CD4-positive, alpha-beta T cell treated with Interleukin-21 for 1 hour (primary cell): ENCODE data around the gene PRIM2.
A peak's percentile ranks its signal among the peaks of the same experiment; 100 is the strongest.
"Not testable (repeated sequence)": the region's sequence is repeated elsewhere in the genome, so short reads cannot be mapped to it uniquely, and the experiment has no call there.

Source experiments
- DNase-seq: peaks from one replicate; pipeline ENCODE4 v3.0.0-alpha.2; 2020

PRIM2 gene

DNA sequence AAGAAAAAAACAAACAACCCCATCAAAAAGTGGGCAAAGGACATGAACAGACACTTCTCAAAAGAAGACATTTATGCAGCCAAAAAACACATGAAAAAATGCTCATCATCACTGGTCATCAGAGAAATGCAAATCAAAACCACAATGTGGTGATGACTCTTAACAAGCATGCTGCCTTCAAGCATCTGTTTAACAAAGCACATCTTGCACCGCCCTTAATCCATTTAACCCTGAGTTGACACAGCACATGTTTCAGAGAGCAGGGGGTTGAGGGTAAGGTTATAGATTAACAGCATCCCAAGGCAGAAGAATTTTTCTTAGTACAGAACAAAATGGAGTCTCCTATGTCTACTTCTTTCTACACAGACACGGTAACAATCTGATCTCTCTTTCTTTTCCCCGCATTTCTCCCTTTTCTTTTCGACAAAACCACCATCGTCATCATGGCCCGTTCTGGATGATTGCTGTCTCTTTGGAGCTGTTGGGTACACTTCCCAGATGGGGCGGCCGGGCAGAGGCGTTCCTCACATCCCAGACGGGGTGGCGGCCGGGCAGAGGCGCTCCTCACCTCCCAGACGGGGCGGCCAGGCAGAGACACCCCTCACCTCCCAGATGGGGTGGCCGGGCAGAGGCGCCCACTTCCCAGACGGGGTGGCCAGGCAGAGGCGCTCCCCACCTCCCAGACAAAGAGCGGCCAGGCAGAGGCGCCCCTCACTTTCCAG lies 7.2 kb upstream of the PRIM2 start:
- DNase-seq = not testable (repeated sequence)

- DNase-seq = no peak
Observed at GRCh38 chr6:57310817-57311157, 6.6 kb upstream of the PRIM2 start.

- not testable (repeated sequence) for DNase-seq
Observed at GRCh38 chr6:57311300-57312003, 6.0 kb upstream of the PRIM2 start.

GRCh38 chr6:57312004-57312345 lies 5.5 kb upstream of the PRIM2 start:
- DNase-seq = no peak

DNA sequence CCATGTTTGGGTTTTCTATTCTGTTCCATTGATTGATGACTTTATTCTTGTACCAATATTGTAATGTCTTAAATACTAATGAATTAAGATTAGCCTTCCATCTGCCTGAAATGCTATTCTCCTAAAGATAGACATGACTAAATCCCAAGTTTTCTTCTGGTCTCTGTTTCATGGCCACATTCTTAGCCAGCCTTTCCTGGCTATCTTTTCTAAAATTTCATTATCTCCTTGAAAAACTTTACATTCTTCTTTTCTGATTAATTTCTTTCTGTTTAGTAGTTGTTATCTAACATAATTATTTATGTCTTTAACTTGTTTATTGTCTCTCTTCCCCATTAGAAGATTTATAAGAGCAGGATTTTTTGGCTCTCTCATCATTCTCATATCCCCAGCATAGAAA lies 4.4 kb upstream of the PRIM2 start:
- no peak for DNase-seq

DNA sequence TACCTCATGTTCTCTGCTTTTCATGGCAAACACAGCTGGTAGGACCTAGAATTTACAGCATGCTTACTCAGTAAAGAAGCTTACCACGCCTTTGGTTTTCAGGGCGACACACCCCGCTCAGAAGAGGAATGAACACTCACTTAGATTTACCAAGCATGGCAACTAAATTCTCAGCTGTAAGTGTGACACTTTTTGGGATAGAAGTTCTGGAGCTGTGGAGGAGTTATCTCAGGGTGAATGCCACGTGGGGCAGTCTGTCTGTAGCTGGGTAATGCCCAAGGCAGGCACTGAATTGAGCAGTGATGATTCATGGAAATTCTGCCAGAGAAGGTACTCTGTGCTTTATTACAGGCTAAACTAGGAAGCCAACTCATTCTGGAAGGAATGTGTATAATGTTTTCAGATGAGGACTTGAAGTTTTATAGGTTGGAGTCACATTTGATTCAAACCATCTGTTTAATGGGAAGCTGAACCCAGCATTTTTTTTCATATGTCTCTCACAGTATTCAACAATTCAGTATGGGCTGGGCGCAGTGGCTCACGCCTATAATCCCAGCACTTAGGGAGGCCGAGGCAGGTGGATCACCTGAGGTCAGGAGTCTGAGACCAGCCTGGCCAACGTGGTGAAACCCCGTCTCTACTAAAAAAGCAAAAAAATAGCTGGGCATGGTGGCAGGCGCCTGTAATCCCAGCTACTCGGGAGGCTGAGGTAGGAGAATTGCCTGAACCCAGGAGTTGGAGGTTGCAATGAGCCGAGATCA lies 3.5 kb upstream of the PRIM2 start:
- no peak for DNase-seq

DNA sequence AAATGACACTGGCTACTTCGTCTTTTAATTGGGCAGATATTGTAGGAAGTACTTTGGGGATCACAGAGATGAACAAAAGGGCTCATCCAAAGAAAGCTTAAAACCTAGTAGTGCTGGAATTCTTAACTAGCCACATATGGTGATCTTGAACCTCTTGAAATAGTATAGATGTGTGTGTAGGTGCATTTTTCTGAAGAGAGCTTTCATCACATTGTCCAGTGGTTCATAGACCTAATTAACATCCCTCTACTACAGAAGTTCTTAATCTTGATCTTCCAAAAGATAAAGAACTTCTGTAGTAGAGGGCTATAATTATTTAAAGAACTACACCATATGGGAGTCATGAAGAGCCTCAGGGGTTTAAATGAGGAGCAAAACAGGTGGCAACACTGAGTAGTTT lies 2.3 kb upstream of the PRIM2 start:
- DNase-seq = no peak

- no peak for DNase-seq
Observed at GRCh38 chr6:57315851-57316250, 1.6 kb upstream of the PRIM2 start.

GRCh38 chr6:57316581-57317059 lies 810 bp upstream of the PRIM2 start:
- peak; percentile 80 for DNase-seq

GRCh38 chr6:57324538-57324937 lies 7.1 kb downstream of the PRIM2 start:
- peak; percentile 43 for DNase-seq

DNA sequence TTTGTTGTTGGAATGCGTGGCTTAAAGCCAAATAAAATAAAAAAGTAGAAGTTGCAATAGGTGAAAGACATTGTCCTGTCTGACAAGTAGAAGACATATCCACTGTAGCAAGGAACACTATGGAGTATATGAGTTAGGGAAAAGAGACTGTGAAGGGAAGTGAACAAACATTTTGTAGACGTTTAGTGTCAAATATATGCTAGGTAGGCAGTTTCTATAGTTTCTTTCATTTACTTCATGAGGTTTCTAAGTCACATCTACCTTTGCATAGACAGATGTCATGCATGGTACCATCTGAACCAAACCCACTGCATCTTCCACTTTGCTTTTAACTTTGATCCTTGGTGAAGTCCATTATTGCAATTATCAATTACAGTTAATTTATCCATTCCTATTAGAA lies 9.9 kb downstream of the PRIM2 start:
- DNase-seq = no peak

DNA sequence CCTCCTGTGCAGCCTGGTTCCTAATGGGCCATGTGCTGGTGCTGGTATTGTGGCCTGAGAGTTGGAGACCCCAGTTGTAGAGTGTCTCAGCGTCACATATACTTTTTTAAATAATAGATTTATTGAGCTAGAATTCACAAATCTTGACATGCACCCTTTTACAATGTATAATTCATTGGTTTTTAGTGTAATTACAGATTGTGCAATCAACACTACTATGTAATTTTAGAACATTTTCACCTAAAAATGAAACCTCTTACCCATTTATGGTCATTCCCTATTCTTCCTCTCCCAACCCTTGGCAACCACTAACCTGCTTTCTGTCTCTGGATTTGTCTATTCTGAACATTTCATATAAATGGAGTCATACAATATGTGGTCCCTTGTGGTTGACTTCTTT lies 10.6 kb downstream of the PRIM2 start:
- DNase-seq = no peak

DNA sequence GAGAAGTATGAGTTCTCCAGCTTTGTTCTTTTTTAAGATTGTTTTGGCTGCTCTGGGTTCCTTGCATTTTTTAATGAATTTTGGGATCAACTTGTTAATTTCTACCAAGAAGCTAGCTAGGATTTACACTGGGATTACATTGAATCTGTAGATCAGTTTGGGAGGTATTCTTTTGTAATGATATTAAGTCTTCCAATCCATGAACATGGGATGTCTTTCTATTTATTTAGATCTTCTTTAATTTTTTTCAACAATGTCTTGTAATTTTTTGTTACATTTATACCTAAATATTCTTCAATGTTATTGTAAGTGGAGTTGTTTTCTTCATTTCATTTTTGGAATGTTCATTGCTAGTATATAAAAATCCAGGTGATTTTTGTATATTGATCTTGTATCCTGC lies 12.5 kb downstream of the PRIM2 start:
- DNase-seq = no peak

- no peak for DNase-seq
Observed at GRCh38 chr6:57342148-57342669, 24.8 kb downstream of the PRIM2 start.

GRCh38 chr6:57343342-57343741 lies 25.9 kb downstream of the PRIM2 start:
- not testable (repeated sequence) for DNase-seq

DNA sequence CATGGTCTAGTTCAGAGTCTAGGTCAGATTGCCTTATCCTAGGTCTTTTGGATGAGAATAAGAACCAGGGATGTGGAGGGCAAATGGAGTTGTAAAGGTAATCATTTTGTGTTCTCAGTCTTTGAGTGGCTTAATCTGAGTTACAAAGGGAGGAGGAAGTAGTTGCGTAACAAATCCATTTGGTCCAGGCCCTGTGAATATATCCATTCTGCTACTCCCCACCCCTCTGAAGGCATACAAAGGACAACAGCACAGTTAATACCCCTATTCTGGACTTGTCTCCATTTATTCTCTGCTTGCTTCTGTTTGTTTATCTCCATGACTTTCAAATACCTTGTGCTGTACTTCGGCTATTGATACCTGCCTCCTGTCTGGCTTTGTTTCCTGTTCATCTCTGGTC lies 29.3 kb downstream of the PRIM2 start:
- not testable (repeated sequence) for DNase-seq

DNA sequence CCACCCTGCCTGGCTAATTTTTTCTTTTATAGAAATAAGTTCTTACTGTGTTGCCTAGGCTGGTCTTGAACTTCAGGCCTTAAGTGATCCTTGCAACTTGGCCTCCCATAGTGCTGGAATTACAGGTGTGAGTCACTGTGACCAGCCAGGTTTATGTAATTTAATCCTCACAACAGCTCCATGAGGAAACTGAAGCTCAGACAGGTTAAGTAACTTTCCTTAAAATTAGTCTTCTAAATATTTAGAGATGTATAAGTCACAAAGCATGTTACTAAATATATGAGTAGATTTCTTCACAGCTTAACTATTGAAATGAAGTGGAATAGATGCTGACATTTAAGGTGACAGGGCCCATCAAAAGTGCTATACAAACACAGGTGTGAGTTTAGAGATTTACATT lies 30.2 kb downstream of the PRIM2 start:
- DNase-seq = not testable (repeated sequence)

DNA sequence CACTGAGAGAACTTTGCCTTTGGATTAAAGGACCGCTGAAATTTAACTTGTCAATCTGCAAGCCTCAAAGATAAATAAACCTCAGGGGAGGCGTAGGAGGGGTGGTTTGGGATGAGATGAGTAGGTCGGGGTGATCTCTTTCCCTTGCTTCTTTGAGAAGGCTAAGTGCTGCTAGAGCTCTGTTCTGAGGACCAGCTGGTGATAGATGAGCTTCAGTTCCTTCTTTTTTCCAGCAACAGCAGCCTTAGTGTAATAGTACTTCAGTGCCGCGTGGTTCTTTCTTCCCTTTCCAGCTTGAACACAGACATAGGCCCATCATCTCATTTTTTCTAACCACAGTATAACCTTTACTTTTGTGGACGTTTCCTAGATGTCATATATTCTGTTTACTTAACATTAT lies 33.0 kb downstream of the PRIM2 start:
- DNase-seq = not testable (repeated sequence)

DNA sequence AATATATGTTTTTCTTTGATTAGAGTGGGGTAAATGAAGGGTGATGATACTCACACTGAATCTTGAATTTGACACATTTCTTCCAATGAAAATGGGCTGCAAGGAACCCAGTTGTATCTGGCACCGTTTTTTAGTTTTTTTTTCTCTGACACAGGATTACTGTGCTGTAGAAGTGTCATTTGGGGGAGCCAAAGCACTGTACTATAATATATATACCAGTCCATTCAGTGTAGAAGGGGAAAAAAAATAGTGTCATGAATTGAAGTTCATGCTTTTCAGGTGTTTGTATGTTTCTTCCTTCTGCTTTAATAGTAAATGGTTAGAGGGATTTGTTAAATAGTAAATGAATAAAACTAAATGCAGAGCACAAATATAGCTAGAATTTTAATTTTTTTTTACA lies 35.2 kb downstream of the PRIM2 start:
- DNase-seq = not testable (repeated sequence)

GRCh38 chr6:57358319-57358718 lies 40.9 kb downstream of the PRIM2 start:
- peak; percentile 2 for DNase-seq

DNA sequence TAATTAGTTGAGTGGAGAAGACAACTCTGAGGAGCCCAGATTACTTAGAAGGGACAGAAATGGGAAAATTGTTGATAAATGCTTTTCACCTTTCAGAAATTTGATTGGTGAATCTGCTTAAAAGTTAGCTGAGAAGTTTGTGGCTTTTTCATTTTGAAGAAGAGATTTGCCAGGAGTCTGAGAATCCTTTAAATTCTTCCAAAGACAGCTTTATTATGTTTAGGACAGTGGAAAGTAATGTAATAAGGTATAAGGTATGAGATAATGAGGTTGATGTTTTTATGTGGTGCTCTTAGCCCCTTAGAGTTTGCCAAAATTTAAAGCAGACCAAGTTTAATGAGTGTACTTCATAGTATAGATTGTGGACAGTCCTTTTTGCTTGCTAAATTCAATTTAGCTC lies 42.3 kb downstream of the PRIM2 start:
- not testable (repeated sequence) for DNase-seq

DNA sequence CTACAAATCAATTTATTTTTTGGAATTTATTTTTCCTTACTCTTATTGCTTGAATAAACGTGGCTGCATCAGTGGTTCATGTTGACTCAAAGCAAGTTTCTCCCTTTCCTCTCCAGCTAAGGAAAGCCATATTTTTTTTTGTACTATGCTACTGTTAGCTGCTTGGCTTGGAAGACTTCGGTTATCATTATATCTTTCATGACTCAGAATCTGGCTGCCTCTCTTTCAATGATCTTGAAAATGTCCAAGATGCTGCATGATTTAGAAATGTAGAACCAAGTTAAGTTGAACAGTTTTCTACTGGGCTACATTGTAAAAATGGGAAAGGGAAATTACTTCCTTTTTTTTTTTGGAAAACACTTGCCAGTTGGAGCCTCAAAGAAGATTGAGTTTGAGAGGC lies 44.9 kb downstream of the PRIM2 start:
- not testable (repeated sequence) for DNase-seq

DNA sequence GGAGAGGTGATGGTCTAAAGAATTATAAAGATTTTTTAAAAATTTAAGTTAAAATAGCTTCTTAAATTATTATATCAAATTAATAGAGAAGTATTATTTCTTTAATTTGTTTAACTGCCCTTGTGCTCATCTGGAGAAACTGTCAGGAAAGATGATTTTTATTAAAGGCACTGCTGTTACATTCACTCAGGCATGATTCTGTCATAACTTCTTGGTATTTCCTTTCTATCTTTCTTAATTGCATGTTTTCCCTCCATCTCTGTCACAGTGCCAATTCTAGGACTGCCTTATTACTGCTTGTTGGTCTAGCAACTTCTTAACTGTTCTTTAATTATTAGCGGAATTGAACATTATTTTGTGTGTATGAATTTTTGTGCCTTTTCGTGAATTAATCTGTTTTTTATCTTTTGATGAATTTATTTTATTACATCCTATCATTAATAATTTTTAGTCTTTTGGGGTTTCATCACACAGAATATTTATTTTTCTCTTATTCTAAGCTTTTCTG lies 47.7 kb downstream of the PRIM2 start:
- not testable (repeated sequence) for DNase-seq
